Measurements from ENCODE around the gene PIK3C2G.

The PIK3C2G gene

DNA sequence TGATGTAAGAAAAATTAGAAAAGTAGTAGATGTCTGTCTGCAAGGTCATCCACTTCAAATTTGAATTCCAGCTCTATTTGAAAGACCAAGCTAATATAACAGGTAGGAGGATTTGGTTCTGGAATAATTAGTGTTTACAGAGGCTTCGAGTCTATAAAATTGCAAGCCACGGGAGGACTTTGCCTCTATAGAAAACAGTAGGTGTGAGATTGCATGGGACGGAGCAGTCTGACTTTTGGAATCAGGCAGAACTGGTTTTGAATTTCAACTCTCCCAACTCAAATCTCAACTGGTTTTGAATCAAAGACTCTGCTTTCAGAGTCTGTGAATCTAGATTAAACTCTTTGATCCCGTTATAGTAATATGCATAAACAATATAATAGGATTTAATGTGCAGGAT lies 82.4 kb downstream of the PIK3C2G start:
- in situ Hi-C loops (cut with HindIII; ENCODE audit: low sequenced_read_pairs) = no loop called here

DNA sequence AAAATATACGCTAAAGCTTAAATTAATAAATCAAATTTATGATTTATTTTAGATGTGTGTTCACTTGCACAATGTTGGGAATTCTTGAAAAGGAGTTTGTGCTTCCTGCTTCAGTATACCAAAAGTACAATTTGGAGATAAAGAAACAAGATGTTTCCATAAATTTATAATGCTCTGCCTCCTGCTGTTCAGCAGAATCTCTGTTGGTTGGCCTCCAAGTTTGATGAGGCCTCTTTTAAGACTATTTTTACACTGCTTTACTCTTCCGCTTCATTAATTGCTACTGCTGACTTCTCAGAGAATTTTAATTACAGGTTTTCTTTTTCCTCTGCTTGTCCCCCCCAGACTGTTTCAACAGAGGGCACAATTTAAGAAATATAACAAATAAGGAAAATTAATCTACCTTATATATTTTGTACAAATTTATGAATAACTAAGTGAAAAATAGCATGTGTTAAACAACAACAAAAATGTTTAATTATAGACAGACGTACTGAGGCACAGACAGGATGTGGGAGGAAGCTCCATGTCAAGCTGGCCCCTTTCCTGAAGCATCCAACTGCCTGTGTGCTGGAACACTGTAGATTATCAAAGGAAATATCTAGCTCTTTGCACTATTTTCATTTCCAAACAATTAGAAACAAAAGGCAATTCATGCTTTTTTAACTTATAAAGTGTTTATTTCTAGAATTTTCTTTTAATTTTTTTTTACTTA lies 83.9 kb downstream of the PIK3C2G start:
- in situ Hi-C loops (cut with HindIII; ENCODE audit: low sequenced_read_pairs) = no loop called here

DNA sequence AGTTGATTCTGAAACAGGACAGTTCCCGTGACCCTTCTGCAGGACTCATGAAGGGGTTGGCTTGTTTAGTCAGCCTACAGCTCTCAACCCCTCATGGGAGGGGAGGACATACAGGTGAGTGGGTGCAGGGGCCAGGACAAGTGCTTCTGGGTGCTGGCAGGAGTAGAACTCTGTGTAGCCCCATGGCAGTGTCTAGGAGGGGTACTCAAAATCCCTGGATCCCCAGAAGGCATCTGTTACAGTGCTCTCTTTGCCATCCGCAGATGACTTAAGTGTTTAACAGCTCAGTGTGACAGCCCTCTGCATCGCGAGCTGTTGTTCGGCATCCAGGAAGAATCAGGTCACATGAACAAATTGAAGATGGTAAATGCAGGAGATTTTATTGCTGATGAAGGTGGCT lies 91.0 kb downstream of the PIK3C2G start:
- in situ Hi-C loops (cut with HindIII; ENCODE audit: low sequenced_read_pairs) = no loop called here

DNA sequence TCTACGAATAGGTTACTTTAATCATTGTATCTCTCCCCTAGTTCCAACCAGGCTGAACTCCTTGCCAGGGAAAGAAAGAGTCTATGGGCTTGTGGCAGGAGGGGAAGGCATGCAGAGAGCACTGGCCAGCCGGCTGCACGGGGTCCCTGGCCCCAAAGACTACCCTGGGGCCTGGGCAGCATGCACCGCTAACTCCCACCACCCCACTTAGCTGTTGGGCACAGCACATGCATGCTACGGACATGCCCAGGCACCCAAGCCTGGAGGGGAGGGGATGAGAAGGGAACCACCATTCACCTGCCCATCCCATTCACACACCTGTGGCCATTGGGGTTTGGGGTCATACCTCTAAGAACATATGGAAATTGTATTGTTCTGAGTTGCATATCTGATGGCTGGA lies 94.1 kb downstream of the PIK3C2G start:
- in situ Hi-C loops (cut with HindIII; ENCODE audit: low sequenced_read_pairs) = no loop called here

DNA sequence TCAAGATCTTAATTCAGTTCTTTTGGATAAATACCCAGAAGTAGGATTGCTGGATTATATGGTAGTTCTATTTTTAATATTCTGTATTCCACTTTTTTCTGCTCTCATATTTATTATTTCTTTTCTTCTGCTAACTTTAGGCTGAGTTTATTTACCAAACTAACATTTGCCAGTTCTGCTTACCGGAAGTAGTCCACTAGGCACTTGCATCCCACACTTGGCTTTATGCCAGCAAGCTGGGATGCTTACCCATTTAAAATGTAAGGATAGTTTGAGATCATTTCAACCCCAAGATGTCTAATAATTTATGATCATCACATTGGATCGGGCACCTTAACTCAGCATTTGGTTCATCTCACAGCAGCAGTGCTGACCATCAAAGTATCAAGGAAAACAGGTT lies 96.8 kb downstream of the PIK3C2G start:
- in situ Hi-C loops (cut with HindIII; ENCODE audit: low sequenced_read_pairs) = no loop called here

DNA sequence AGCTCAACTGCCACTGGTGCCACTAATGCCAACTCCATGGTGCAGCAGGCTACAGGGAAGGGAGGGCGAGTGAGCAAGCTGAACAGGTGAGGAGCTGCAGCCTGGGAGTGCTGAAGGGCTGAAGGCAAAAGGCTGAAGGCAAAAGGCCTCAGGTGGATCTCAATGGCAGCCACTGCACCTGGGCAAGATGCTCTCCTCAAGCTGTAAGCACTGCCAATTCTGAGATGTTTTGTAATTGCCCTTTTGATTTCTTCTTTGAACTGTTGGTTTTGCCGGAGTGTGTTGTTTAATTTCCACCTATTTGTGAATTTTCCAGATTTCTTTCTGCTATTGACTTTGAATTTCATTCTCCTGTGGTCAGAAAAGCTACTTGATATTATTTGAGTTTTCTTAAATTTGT lies 97.6 kb downstream of the PIK3C2G start:
- in situ Hi-C loops (cut with HindIII; ENCODE audit: low sequenced_read_pairs) = no loop called here

DNA sequence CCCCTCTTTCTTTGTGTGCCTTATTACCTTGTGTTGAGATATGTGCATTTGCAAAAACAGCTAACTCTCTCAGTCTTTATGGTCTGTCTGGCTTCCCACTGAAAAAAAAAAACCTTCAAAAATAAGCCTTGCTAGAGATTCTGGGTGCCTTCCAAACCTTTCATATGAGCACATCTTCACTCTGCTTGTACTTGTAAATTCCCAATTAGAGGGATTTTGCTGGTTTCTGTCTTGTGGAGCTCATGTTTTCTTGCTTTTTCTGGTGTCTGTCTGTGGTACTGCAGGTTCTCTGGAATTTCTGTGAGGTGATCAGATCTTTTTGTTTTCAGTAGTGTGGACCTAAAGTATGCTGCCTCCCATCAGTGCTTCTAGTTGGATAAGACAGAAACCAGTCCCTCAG lies 100.1 kb downstream of the PIK3C2G start:
- in situ Hi-C loops (cut with HindIII; ENCODE audit: low sequenced_read_pairs) = no loop called here

DNA sequence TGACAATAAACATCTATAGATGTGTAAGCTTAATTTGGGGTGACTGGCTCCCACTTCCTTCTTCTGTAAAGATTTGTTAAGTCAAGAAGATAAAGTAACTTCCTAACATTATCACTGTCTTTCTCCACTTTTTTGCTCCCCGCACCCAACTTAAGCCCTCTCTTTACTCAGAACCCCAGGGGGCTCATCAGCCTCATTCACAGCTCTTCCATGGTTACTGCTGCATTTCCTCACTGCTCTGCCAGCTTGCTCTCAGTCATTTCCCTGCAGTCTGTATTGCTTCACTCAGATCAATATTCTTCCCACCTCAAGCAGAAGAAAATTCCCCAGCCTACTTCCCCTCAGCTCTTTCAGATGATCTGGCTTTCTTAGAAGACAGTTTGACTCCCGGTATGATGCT lies 102.0 kb downstream of the PIK3C2G start:
- in situ Hi-C loops (cut with HindIII; ENCODE audit: low sequenced_read_pairs) = no loop called here

DNA sequence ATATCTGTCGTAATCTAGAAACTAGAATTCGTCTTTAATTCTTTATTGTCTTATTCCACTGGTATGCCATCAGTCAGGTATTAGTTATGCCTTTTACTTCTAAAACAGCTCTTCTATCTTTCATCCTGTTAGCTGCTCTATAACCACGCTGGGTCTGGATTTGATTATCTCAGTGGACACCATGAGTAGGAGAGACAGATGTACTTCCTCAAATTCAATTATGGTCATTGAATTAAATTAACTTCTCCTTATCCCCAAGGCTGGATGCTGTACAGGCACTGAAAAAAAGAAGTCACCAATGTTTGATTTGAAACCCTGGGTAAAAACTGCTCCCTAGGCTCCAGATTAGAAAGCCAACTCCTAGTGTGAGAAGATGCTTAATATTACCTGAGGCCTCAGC lies 107.3 kb downstream of the PIK3C2G start:
- in situ Hi-C loops (cut with HindIII; ENCODE audit: low sequenced_read_pairs) = no loop called here

DNA sequence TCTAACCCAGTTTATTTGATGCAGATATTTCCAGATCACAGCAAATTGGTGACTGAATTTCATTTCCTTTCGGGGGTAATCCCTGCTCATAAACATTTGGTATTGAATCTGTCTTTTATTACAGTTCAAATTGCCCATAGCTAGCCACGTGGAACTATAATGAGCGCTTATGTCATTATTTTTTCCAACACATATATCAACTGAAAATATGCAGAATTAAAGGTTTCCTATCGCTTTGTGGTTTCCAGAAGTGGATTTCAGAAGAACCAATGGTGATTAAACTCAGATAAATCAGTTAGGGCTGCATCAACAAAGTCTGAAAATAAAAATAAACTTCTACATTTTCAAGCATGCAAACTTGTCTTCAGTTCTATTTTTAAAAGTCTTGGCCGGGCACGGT lies 111.9 kb downstream of the PIK3C2G start:
- in situ Hi-C loops (cut with HindIII; ENCODE audit: low sequenced_read_pairs) = no loop called here

DNA sequence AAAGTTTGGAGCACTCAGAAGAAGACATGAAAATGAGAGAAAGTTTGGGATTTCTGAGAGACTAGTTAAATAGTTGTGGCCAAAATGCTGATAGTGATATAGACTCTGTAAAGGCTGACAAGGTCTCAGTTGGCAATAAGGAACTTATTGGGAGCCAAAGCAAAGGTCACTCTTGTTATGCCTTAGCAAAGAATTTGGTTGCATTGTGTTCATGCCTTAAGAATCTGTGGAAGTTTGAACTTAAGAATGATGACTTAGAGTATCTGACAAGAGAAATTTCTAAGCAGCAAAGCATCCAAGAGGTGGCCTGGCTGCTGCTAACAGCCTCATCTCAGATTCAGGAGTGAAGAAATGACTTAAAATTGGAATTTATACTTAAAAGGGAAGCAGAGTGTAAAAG lies 113.8 kb downstream of the PIK3C2G start:
- in situ Hi-C loops (cut with HindIII; ENCODE audit: low sequenced_read_pairs) = no loop called here

DNA sequence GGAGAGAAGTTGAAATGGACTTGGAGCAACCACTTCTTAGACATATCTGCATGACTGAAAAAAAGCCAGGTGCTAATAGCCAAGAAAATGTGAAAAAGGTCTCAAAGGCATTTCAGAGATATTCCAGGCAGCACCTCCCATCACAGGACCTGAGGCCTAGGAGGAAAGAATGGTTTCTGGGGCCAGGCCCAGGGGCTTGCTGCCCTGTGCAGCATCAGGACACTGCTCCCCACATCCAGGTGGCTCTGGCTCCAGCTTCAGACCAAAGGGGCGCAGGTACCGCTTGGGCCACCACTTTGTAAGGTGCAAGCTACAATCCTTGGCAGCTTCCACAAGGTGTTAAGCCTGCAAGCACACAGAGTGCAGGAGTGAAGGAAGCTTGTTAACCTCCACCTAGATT lies 114.3 kb downstream of the PIK3C2G start:
- in situ Hi-C loops (cut with HindIII; ENCODE audit: low sequenced_read_pairs) = no loop called here

DNA sequence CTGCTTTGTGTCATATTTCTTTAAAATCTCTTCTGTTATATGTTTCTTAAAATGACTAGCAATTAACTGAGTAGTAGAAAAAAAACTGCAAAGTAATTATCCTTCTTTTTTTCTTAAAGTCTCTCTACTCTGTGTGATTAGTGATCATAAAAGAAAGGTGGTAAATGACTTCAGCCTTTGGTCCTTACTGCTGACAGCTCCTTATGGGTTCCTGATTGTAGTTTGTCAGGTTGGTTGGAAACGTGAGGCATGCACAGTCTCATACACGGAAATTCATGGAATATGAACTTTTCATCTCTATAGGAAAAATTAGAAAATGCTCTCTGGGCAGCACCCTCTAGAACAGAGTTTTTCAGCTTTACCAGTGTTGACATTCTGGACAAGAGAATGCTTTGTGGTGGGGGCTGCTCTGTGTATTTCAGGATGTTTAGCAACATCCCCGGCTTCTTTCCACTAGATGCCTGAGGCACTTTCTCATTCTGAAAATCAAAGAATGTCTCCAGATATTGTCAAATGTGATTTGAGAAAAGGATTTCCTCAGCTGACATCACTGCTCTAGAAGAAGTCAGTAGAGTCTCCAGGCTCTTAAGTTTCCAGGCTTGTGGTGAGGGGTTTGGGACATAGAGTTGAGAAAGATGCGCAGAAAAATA lies 121.0 kb downstream of the PIK3C2G start:
- in situ Hi-C loops (cut with HindIII; ENCODE audit: low sequenced_read_pairs) = no loop called here

DNA sequence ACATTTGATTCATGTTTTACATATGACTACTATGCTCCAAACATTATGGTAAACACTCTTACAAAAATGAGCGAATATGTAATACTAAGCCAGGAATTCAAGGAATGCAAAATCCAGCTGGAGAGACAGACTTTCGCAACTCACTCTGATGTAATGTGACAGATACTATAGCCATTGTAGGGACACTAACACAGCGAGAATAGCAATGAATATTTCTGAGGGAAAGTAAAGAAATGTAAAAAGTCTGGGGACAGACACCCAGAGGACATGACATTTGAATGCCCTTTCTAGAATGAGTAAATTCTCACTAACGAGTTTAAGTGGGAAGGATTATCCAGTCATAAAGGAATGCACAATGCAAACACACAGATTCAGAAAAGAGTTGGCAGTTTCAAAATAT lies 121.9 kb downstream of the PIK3C2G start:
- in situ Hi-C loops (cut with HindIII; ENCODE audit: low sequenced_read_pairs) = no loop called here

DNA sequence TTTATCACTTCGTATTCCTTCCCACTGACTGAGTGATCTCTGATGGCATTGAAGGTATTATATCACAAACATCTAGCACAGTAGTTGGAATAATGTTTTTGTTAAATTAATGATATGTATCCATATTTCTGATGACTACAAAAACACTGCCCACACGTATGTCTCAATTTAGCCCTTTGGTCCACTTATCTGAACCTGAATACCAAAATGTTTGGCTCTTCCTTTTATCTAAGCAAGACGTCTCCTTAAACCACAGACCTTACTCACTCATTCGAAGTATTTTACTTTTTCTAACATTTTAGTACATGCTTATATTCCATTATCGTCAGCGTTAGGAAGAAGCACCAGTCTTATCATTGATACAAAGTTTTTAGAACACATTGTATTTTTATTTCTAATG lies 126.4 kb downstream of the PIK3C2G start:
- in situ Hi-C loops (cut with HindIII; ENCODE audit: low sequenced_read_pairs) = no loop called here

DNA sequence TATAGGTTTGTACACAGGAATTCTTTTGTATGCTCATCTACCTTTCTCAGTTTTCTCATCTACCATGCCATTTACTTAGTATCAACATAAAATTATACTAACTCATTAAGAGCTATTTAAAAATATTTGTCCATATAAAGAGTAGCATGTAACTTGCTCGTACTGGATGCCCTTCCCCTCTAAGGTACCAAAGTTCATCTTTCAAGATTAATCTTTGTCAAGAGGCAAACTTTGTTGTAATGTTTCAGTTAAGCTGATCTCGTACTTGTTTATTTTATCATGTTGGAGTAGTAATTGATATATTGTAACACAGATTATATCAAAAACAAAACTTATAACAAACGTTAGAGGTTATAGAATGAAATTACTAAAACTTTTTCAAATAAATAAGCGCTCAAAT lies 128.5 kb downstream of the PIK3C2G start:
- in situ Hi-C loops (cut with HindIII; ENCODE audit: low sequenced_read_pairs) = no loop called here

DNA sequence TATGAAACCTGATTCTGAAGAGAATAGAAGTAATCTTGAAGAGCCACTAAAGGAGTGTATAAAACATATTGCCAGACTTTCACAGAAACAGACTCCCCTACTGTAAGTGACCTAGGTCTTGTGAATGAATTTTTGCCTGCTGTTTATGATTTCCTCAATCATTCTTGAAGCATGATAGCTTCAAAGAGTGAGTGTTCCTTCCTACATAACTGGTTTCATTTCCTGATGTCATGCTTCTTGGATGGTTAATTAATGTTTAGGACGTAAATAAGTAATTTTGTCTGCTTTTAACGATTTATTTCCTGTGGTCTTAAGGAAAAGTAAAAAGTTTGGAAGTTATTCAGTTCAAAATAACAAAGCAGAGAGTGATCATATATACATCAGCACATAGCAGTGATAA lies 129.8 kb downstream of the PIK3C2G start:
- in situ Hi-C loops (cut with HindIII; ENCODE audit: low sequenced_read_pairs) = no loop called here

DNA sequence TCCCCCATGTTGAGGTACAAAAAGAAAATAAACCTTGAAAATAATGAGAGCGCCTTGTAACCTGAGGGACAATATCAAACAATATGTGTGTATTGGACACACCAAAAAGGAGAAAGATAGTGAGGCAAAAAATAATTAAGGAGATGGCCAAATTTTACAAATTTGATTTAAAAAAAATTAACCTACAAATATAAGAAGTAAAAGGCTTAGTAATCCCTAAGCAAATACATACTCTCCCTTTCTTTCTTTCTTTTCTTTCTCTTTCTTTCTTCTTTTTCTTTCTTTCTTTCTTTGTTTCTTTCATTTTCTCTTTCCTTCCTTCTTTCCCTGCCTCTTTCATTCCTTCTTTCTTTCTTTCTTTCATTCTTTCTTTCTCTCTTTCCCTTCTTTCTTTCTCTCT lies 133.4 kb downstream of the PIK3C2G start:
- in situ Hi-C loops (cut with HindIII; ENCODE audit: low sequenced_read_pairs) = no loop called here

DNA sequence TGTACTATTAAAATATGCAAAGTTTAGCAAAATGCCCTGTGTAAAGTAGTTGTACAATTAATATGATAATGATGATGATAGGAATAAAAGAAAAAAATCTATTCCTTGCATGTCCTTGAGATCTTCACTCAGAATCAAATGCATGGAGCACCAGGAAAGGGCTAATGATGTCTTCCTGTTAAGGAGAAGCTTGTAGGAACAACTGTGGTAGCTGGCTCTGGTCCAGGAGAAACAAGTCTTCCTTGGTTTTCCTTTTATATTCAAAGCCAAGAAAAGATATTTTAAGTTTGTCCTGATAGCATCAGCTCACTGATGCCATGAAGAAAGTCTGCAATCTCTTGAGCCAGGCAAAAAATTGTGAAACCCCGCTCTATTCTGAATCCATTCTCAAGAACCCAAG lies 138.9 kb downstream of the PIK3C2G start:
- in situ Hi-C loops (cut with HindIII; ENCODE audit: low sequenced_read_pairs) = no loop called here

DNA sequence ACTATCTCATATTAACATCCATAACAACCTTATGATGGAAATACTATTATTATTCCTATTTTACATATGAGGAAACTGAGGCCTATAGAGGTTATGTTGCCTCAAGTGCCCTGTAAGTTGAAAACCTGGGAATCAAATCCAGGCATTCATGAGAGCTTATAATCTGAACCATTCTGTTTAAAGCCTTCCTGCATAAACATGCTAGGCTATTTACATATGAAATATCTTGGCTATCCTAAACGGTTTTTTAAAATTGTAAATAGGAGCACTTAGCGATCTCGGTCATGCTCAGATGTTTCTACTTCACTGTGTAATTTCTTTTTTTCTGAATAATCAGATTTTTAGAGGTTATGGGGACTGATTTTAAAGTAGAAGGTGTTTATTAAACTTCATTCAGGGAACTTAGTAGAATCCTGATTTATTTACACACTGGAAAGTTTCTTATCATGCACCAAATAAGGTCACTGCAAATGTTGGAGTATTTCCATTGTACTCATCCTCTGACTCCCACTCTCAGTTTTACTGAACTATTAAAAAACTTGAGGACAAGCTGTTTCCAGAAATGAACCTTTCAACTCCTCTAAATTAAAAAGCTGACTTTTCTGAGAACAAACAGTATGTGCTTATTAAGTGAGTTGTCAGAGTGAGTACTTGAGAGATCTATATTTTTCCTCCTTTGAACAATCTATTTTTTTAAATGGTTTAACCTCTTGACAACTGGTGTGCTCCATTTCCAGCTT lies 141.7 kb downstream of the PIK3C2G start:
- in situ Hi-C loops (cut with HindIII; ENCODE audit: low sequenced_read_pairs) = no loop called here

DNA sequence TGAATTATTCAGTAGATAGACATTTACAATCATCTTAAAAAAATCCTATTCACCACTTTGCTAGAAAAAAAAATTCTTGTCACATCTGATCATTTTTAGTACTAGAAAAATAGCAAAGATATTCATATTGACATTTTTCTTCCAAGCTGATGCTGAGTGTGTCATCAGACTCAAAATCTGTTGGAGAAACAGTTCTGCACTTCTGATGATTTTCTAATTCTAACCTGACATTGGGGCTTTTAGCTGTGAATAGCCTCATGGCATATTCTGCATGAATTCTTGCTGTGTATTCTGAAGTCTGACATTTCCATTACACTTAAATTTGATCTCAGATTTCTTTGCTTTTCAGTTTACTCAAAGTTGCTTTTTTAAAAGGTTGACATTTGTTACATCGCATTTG lies 150.1 kb downstream of the PIK3C2G start:
- in situ Hi-C loops (cut with HindIII; ENCODE audit: low sequenced_read_pairs) = no loop called here

DNA sequence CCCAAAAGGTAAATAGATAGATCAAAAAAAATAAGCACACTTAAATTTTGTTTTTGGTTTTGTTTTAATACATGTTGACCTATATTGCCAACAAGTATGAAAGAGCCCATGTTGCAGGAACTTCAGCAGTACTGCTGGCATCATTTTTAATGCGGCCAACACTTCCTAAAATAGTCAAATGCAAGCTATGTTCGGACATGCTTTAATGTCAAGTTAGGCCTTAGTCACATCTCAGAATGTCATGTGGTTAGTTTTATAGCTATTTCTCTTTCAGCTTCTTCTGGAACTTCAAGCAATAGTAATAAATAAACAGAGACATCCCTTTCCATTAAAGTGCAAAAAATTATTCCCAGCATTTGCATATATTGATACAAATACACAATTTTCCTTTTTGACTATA lies 153.4 kb downstream of the PIK3C2G start:
- in situ Hi-C loops (cut with HindIII; ENCODE audit: low sequenced_read_pairs) = no loop called here
